ENCODE measurements around the gene SPATA31A1.
"Not testable (repeated sequence)": the region's sequence is repeated elsewhere in the genome, so short reads cannot be mapped to it uniquely, and the experiment has no call there.

Gene SPATA31A1

GRCh38 chr9:39355369-39355768 lies at the start of gene SPATA31A1:
SPATA31A1 (plus strand) TSS chr9:39355669; CDS start chr9:39355731, 62 bp downstream.
- DNase-seq, result not testable (repeated sequence)

- DNase-seq, result not testable (repeated sequence)
These were observed 52.1 kb downstream of the SPATA31A1 start for GRCh38 chr9:39407261-39408204.

- DNase-seq, result not testable (repeated sequence)
These were observed 55.9 kb downstream of the SPATA31A1 start for GRCh38 chr9:39411254-39411940.

Data from AML-193 (cell line).